Measurements from ENCODE around the gene SH3D21.

SH3D21 gene

DNA sequence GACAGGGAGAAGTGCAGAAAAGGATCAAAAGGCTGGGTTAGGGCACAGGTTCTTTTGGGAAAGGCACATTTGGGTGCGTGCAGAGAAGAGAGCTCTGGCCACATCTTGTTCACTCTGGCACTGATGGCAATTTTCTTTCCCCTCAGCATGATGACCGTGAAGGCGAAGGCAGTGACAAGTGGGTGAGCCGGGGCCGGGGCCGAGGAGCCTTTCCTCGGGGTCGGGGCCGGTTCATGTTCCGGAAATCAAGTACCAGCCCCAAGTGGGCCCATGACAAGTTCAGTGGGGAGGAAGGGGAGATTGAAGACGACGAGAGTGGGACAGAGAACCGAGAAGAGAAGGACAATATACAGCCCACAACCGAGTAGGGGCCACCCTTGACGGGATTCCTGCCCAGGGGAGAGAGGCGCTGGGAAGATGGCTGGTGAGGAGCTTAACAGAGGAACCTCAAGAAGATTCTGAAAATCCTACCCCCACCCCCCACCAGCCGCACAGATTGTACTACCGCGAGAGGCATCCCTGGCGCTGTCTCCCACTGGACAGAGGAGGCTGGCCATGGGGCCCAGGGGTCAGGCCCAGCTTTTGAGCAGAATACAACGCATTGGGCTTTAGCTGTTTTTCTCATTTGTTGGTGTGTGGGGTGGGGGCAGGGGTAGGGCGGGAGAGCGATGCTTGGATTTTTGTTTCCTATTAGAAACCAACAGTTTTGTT is 2.4 kb upstream of the SH3D21 start:
- no peak for DNase-seq

DNA sequence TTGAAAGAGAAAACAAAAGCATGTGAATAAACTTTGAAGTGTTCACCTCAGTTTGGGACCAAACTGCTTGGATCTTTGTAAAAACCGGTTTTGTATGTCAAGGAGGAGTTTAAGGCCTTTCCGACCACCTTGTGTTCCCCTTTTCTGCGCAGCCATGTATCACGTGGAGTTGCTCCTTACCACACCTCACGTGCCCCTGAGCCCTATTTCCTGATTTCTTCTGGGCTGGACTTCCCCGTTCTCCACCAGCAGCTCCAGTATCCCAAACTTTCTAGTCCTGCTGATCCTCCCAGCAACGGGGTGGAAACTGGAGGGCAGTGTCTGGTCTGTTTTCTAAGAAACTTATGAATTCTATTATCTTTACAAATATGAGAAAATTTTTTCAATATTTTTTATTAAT is 1.6 kb upstream of the SH3D21 start:
- DNase-seq = no peak

DNA sequence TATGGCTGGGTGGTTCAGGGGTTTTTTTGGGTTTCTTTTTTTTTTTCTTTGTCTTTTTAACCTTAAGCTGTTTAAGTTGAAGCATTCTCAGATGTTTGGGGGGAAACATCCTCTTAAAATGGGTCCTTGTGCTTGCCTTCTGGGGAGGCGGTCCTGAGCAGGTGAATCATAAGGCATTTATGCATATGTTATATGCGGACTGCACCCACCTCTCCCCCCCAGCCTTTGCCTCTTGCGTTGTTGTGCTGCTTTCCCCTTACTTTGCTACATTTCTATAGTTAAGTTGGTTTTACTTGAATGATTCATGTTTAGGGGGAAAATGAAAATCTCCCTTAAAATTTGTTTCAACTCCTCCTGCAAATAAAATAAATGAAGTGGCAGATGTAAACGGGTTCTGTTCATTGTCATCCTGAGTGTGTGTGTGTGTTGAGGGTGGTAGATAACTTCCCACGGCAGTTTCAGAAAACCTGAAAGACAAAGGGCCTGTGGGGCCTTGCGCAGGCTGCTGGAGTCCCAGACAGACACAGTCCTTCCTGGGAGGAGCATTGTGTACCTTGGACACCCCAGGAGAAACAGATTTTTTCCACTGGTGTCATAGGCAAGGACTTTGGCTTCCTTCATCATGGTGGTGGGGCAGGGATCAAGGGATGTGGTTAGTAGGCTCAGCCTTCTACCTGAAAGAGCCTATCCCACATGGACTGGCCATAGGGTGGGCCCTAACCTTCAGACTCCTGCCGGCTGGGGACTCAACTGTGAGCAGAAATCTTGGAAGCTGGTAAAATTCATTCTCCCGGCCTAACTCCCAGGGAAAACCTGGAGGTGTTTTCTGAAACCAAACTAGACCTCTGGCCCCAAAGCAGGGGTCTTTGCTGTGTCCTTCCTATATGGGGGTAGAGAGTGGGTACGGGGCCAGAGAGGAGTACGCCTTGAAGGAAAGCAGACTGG is 926 bp upstream of the SH3D21 start:
- DNase-seq = no peak

DNA sequence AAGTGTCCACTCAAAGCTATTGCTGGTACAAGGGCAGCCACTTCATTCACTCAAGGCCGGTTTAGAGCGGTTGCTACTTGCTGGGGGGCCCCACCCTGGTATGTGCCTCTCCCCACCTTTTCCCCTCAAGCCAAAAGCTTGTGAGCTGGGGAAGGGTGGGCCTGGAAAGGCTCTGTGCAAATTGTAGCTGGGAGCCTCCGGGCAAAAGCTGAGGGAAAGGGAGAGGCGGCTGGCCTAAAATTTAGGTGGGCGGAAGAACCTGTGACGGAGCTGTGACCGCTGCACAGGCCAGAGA is 306 bp upstream of the SH3D21 start:
- DNase-seq = no peak

DNA sequence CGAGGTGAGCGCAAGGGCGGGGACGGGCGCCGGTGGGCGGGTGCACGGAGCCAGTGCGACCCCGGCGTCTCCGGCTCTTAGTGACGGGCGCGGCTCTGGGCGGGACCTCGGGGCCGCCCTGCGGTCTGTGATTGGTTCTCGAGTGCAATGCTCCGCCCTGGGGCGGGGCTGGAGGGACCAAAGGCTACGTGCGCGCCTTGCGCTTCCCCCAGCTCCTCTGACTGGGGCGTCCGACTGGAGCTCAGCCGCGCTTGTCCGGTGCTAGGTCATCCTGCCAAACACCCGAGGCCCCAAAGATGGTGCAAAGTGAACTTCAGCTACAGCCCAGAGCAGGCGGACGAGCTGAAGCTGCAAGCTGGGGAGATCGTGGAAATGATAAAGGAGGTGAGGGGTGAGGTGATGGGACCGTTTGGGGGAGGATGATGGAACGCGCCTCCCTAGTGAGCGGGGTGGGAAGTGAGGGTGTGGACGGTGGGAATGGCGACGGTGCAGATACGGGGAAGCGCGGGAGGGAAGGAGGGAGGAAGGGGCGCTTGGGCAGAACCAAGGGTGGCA is 811 bp downstream of the SH3D21 start:
- peak; percentile 89 for DNase-seq

DNA sequence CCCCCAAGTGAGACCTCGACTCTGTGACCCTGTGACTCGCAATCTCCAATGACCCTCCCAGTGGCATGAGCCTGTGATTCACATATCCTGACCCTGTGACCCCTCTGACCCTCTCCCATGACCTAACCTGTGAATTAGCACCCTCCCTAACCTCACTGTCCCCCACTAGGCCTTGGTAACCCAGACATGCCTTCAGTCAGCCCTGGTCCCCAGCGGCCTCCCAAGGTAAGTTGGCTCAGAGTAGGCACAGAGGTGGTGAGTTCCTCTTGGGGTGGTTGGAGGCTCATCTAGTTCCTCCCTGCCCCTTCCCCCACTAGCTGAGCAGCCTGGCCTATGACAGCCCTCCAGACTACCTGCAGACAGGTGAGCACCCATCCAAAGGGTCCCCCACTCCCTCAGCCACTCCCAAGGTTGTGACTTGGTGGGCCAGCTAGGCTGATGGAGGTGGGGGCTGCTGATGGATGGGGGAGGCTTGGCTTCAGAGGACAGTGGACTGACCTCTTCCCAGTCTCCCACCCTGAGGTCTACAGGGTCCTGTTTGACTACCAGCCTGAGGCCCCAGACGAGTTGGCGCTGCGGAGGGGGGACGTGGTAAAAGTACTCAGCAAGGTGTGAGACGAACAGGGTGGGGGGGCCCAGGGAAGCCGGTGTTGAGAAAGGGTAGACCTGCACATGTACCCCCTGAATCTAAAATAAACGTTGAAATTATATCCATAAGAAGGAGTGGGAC is 1.6 kb downstream of the SH3D21 start:
- no peak for DNase-seq

DNA sequence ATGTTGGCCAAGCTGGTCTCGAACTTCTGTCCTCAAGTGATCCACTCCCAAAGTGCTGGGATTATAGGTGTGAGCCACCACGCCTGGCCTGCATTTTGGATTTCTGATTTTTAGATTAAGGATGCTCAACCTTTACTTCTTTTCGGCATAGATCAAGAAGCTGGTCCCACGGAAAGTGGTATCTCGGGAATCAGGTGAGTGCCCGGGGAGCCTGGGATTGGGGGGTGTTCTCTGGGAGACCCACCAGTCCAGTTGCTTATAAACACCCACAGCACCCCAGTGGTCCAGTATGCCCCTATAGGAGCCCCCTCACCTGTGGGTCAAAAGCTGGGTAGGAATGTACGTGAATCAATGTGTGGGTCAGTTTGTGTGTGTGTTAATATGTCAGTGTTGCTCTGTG is 3.2 kb downstream of the SH3D21 start:
- DNase-seq = no peak

DNA sequence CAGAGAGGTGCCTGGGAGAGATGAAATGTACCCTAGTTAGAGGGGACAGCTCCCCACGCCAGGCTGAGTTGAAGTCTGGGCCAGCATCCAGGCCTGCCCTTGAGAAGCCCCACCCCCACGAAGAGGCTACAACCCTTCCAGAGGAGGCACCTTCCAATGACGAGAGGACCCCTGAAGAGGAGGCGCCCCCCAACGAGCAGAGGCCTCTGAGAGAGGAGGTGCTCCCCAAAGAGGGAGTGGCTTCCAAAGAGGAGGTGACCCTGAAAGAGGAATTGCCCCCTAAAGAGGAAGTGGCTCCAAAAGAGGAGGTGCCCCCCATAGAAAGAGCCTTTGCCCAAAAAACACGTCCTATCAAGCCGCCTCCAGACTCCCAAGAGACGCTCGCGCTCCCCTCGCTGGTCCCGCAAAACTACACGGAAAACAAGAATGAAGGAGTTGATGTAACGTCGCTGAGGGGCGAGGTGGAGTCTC is 14.2 kb downstream of the SH3D21 start:
- no peak for DNase-seq

DNA sequence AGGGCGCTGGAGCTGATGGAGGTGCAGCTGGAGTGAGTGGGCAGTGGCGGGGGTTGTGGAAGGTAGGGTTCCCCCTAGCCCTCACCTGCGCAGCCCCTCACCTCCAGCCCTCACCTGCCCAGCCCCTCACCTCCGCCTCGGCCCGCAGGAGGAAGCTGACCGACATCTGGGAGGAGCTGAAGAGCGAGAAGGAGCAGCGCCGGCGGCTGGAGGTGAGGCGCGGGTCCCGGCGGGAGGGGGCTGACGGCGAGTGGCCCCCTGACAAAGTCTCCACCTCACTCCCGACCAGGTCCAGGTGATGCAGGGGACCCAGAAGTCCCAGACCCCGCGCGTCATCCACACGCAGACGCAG is 14.6 kb downstream of the SH3D21 start:
- DNase-seq = no peak

DNA sequence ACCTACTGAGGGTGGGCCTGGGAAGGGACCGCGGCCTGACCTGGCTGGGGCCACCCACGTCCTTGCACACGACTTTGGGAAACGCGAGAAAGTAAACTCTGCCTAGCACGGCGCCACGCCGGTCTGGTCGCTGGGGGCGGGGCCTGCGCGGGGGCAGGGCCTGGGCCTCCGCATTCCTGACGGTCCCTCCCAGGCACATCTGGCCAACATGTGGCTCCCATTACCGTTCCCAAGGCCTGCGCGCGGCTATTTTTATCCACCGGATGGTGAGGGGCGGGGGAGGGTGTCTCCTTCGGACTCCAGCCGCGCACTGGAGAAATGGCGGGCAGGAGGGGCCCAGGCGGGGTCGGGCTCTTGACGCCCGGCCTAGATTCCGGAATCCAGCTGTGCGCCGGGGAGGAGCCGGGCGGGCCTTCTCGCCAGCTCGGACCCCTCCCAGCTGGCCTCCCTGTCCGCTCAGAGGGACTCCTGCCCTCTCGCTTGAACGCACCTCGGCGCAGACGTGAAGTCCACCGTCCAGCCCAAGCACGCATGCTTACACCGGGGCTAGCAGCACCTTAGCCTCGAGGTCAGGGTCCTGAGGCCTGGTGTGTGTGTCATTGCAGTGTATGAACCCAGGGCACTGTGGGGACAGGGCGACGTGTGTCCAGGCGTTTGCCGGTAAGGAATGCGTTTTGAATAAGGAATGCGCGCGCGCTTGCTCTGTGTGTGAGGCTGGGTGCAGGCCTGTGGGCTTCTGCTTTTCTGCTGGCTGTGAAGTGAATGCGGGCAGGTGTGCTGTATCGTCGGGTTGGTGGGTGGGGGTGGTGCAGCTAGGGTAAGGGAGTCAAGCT is 15.2 kb downstream of the SH3D21 start:
- DNase-seq = no peak

DNA sequence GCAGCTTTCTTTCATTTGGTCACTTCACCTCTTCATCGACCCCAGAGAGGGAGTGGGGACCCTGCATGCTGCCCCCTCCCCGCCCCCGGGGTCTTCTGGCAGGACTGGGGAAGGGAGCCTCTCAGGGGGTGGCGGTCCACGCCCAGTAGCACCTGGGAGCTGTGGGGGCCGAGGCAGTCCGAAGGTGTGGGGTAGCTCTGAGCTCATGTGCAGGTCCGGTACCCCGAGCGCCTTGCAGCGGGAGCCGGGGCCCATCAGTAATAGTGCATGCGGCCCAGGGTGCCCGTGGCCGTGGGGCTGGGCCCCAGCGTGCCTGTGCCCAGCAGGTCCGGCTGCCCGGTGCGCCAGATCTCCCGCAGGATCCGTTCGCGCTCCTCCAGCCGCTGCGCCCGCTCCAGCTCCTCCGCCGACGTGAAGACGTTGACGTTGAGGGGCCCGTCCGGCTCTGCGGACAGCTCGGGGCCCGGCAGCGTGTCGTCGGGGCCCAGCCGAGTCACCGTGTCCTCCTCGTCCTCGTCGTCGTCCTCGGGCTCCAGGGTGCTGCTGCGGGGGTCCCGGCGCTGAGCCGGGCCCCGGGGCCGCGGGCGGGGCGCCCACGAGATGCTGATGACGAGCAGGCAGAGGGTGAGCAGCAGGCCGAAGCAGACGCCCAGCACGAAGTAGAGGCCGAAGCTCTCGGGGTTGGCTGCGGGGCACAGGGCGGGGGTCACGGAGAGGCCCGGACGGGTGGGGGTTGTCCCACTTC is 16.0 kb downstream of the SH3D21 start:
- no peak for DNase-seq

DNA sequence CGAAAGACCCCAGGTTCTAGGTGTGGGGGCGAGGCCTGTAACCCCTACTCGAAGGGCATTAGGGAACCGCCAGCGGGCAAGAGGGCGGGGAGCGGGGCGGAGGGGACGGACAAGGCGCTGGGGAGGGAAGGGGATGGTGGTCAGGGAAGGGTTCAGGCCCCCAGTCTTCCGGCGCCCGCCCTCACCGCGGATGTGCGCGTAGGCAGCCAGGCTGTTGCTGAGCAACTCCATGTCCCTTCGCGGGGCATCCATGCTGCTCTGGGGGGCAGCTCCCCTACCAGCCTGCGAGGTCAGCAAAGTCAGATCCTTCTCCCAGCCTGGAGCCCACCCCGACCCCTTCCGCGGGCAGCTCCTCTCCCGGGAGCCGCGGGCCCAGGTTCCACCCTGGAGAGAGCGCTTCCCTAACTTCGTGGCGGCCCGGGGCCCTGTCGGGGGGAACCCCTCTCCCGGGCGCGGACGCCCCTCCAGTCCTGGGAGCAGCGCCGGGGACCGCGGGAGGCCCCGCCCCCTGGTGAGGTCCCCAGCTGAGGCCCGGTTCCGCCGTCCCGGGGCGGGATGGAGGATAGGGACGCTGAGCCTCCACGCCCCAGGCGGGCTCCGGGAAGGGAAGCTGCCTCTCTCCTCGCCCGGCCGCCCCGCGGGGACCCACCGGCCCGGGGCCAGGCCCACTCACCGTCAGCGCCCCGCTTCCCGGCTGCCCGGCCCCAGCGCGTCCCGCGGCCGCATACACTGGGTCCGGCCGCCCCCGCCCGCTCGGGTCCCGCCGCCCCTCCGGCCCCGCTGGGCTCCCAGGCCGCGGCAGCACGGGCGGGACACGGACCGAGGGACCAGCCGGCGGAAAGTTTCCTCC is 16.8 kb downstream of the SH3D21 start:
- no peak for DNase-seq

DNA sequence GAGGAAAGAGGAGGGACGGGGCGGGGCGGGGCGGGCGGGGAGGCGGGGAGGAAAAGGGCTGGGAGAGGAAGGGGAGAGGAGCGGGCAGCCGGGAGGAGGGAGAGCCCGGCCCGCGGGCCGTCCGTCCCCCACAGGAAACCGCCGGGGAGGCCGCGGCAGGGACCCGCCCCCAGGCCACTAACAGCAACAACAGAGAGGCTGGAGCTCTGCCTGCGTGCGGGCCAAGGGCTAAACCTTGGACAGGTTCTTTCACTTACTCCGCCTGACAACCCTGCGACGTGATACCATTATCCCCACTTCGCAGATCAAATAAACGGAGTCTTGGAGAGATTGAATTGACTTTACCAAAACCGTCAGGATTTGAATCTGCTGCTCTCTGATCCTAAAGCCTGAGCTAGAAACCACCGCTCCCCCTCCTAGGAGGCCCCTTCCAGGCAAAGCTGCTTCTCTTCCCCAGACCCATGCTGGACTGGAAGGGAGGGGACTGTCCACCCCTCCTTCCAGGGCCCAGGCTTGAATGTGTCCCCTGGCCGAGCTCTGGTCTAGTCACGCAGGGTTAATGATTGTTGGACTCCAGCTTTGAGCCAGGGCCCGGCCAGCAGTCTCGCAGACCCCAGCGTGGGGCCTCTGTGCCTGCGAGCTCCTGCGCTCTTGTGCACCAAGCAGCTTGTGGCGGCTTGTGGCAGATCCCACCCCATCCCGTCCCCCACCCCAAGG is 17.6 kb downstream of the SH3D21 start, which contains the start of gene EVA1B:
Gene EVA1B, minus strand, starts transcription at position 10 of the 717 bp plus-strand sequence. CDS start 608 bp downstream, outside the sequence.
- no peak for DNase-seq

DNA sequence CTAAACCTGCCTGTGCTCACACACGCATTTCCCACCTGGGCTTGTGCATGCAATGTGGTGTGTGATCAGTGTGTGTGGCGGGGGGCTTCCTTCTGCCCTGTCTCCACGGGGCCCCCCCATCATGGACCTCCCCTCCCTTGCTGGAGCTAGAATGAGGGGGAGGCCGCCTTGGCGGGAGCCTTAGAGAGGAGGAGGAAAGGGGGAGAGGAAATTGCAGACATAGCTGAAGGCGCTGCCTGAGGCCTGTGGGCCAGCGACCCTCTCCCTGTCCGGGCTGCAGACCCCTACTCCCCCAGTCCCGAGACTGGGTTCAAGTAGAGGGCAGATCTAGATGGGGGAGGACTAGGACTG is 18.2 kb downstream of the SH3D21 start:
- DNase-seq = no peak

DNA sequence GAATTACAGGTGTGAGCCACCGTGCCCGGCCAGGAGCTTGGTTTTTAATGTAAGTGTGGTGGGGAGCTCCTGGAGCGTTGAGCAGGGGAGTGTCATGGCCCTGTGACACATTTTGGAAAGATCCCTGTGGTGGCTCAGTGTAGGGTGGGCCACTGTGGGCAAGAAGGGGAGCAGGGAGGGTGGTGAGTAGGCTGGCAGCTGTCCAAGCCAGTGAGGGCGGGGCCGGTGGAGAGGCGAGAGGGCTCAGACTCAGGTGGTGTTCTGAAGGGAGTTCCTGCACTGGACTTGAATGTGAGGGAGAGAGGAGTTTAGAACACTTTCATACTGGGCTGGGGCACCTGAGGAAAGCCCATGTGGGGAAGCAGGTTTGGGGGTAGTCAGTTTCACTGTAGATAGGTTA is 20.3 kb downstream of the SH3D21 start:
- DNase-seq = no peak

DNA sequence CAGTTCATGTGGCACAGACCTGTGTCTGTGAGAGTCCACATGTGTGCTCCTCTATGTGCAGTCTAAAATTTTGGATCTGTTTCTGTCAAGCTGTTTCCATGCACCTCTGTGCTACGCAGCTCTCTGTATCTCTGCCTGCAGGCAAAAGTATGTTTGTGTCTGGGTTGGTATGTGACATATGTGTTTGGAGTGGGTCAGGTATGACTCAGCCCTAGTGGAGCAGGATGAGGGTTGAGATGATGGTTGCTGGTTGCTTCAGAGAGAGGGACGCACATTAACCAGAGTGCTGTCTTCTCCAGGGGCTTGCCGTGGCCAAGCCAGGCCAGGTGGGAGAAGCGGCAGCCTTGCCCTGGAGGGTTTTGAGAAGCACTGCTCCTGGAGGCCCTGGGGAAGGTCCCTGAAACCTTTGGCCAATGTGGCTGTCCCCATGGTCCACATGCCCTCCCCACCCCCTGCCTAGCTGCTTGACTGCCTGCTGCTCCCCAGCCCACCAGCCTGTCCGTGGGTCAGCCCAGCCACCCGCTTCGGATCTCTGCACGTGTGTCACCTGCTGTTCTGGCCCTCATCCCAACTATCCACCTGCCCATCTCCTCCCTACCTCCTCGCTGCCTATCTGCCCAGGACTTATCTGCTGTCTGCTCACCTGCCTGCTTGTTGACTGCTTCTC is 21.4 kb downstream of the SH3D21 start:
- no peak for DNase-seq

DNA sequence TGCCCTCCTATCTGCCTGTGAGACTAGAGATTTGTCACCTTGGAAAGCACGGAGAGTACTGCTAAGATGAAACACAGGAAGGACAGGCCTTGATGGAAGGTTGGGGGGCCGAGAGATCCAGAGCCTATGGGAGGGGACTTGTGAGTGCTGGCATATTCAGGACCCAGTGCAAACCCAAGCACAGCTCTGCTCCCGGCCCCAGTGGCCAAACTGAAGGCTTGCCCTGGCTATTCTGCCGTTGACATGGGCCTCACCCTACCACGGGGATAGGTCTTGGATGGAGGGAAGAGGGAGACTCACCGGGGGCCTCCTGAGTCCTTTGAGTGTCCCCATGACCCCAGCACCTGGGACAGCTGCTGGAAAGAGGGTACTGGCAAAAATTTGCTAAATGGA is 21.9 kb downstream of the SH3D21 start:
- no peak for DNase-seq

DNA sequence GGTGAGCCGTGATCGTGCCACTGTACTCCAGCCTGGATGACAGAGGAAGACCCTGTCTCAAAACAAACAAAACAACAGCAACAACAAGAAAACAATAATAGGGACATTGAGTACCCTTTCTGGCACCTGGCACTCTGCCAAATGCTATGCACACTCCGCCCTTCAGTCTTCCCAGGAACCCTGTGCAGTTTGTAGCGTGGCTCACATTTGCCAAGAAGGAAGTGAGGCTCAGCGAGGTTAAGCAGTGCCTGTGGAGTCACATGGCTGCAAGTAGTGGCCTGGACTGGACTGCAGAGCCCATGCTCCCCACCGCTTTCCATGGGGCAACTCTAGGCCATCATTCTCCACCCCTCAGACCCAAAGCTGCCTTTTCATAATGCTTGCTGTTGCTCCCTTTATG is 22.5 kb downstream of the SH3D21 start:
- DNase-seq = no peak

DNA sequence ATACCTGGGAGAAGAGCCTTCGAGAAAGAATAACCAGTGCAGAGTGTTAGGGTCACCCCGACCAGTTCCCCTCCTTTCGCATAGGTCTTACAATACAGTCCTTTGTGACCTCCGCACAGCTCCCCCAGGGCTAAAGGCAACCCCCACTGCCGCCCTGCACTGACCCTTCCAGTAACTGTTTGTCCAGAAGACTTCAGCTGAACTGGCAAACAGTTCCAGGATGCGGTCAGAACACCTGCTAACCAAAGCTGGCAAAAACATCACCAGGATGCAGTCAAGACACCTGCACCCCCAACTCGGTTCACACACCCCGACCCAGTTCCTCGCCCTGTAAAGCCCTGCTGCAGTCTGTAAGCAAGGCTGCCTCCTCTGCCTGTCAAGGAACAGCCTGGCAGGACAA is 23.6 kb downstream of the SH3D21 start:
- no peak for DNase-seq

DNA sequence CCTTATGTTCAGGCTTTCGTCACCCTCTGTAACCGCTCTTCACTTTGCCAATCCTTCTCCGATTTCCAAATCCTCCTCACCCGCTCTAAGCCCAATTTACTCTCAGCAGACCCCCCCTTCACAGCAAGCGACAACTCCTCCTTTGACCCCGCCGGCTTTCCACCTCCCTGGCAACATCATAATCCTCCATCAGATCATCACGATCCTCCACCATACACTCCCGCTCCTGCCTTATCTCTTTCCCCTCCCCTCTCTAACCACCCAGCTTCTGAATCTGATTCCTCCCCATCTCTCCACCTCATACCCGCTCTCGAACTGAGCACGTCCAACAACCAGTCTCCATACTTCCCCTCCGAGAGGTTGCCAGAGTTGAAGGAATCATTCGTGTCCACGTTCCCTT is 24.8 kb downstream of the SH3D21 start:
- DNase-seq = no peak
